Measurements from ENCODE around the gene IKZF4.

GRCh38 chr12:56086608-56087007 is 65.8 kb downstream of the IKZF4 start:
- no peak for TF ChIP-seq CTCF (IDR thresholded peaks at IDR 0.05)
- no peak for TF ChIP-seq POLR2A (IDR thresholded peaks at IDR 0.05)

All from lower leg skin (tissue), 3 donors.